GM21737 (cell line): ENCODE measurements around the gene GDI1.

ENCODE experiments used
- ATAC-seq: cut with Tn5 transposase; IDR thresholded peaks from one replicate; pipeline ENCODE4 v1.9.1; 2021; ENCODE audit warnings: mild to moderate bottlenecking, moderate library complexity; ENCODE audit not compliant: unreplicated experiment

GDI1 gene

GRCh38 chrX:154436374-154436982 is 476 bp upstream of the GDI1 start:
- ATAC-seq = no peak

GRCh38 chrX:154437971-154438893 is 1.3 kb downstream of the GDI1 start:
- ATAC-seq = no peak

DNA sequence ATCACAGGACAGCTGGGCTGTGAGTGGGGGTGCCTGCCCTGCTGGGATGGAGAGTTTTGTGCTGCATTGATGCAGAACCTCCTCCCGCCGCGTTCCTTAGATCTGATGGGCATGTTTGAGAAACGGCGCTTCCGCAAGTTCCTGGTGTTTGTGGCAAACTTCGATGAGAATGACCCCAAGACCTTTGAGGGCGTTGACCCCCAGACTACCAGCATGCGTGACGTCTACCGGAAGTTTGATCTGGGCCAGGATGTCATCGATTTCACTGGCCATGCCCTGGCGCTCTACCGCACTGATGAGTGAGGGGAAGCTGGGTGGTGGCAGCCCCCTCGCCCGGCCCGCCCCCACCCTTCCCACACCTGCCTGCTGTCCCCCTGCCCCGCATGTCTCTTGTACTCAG is 2.9 kb downstream of the GDI1 start:
- ATAC-seq = no peak

GRCh38 chrX:154440623-154441357 is 3.8 kb downstream of the GDI1 start:
- no peak for ATAC-seq

- no peak for ATAC-seq
These were observed 4.6 kb downstream of the GDI1 start for GRCh38 chrX:154441564-154441963.

GRCh38 chrX:154441984-154442707 is 5.2 kb downstream of the GDI1 start:
- no peak for ATAC-seq

- ATAC-seq = no peak
These were observed 6.5 kb downstream of the GDI1 start for GRCh38 chrX:154443479-154443910.

DNA sequence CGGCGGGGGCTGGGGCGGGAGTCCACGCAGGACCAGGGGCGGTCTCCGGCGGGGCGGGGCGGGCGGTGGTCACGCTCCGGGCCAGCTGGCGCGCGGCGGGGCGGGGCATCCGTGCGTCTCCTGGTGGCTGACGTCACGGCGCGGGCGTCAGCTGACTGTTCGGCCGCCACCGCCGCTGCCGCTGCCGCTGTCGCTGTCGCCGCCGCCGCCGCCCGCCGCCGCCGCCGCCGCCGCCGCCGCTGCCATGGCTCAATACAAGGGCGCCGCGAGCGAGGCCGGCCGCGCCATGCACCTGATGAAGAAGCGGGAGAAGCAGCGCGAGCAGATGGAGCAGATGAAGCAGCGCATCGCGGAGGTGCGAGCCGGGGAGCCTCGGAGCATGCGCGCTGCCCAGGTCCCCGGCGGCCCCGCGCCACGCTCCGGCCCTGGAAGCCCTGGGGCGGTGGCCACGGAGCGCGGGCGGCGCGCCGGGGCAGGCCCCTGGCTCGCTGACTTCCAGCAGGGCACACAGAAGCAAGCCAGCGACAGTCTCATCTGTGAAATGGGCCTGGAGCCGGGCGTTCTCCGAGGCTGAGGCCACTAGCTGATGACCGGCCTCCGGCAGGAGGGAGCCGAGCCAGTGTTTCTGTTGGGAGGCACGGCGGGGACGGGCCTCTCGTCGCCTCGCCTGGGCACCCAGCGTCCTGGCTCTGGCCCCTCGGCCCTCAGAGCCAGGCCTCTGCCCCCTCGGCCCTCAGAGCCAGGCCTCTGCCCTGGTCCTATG is 7.2 kb downstream of the GDI1 start, which contains the start of gene FAM50A:
FAM50A (plus strand) TSS at position 150 of the 763 bp plus-strand sequence; CDS start at position 245, 95 bp downstream.
- peak; percentile 77 for ATAC-seq

DNA sequence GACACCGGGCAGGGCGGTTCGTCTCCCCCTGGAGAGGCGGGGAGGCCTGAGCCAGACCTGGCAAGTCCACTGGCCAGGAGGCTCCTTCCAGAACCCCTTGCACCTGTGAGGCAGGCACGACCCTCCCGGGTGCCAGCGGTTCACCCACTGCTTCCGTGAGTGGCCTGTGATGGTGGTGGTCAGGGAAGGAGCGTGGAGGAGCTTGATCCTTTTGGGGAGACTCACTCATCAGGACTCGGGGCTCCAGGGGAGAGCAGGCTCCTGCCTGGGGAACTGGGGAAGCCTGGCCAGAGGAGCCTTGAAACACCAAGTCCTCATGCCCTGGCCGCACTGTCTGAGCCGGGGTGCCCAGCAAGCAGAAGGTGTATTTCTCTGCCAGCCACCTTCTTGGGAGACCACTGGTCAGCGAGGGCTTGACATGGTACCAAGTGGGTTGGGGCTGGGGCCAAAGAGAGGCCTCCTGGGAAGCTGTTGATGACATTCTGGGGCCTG is 7.8 kb downstream of the GDI1 start:
- no peak for ATAC-seq

DNA sequence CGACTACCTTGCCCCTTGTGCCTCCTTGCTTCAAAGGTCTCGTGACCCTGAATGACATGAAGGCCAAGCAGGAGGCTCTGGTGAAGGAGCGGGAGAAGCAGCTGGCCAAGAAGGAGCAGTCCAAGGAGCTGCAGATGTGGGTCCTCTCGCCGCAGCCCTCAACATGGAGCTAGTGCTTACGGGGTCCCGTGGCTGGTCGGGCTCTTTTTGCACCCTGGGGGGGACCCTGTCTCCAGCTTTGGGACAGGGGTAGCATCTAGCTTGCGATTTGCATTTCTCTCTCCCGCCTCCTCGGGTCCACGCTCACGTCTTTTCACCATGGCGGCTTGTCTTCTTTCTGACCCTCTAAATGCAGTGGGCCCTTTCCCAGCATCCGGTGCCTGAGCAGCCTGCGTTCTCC is 8.8 kb downstream of the GDI1 start:
- ATAC-seq = no peak

GRCh38 chrX:154446430-154446829 is 9.5 kb downstream of the GDI1 start:
- no peak for ATAC-seq

DNA sequence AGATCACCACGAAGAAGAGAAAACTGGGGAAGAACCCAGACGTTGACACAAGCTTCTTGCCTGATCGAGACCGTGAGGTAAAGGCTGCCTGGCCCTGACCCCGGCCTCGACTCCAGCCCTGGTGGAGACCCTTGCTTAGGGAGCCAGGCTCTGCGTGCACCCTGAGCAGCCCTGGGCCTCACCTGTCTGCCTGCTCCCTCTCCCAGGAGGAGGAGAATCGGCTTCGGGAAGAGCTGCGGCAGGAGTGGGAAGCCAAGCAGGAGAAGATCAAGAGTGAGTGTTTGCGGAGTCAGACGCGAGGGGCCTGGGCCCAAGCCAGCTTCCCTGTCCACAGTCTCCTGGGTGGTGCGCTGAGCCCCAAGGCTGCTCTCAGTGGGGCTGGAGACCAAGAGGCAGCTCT is 11.5 kb downstream of the GDI1 start:
- ATAC-seq = no peak

- ATAC-seq = no peak
These were observed 12.7 kb downstream of the GDI1 start for GRCh38 chrX:154449618-154450017.

DNA sequence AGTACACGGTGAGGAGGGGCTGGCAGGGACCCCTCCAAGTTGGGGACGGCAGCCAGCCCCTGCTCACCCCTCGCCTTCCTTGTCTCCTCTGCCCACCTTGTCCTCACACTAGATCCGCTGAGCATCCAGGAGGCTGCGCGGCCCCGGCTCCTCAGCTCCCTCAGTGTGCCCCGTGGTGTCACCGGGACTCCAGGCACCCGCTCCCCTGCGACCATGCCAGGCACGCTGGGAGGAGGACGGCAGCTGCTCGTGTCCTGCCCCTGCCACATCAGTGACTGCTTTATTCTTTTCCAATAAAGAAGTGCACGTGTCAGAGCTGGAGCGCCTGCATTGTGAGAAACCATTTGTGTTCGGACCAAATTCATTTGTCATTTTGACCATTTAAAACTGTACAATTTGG is 13.4 kb downstream of the GDI1 start:
- no peak for ATAC-seq

DNA sequence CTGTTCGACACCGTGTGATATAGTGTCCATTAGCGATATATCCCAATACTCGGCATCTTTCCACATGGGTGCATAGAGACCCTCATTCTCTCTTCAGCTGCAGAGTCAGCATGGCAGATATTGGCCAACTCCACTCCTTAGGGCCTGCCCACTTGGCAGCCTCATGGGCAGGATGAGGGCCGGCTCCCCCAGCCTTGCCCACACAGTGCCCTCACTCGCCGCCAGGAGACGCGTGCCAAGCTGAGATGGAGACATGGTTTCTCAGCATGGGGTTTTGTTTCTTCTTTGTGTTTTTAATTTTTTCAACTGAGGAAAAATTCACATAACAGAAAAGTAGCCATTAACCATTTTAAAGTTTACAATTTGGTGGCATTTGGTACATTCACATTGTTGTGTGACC is 15.9 kb downstream of the GDI1 start:
- ATAC-seq = no peak

DNA sequence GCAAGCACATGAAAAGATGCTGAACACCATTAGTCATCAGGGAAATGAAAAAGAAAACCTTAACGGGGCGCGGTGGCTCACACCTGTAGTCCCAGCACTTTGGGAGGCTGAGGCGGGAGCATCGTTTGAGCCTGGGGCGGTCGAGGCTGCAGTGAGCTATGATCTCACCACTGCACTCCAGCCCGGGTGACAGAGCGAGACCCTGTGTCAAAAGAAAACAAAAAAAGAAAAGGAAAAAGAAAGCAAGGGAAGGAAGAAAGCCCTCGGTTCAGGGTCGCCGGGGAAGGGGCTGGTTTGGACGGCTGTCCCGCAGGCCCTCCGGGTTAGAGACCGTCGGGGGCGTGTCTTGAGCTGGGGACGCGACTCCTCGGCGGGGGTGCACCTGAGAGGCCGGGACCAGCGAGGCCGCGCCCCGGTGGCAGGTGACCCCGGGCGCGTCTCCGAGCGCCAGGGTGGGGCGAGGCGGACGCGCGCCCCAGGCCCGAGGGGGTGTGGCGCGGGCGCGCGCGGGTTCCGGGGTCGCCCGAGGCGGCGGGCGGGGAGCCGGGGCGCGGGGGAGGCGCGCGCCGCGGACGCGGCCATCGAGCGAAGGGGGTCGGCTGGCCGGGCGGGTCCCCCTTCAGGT is 20.6 kb downstream of the GDI1 start:
- peak; percentile 50 for ATAC-seq

DNA sequence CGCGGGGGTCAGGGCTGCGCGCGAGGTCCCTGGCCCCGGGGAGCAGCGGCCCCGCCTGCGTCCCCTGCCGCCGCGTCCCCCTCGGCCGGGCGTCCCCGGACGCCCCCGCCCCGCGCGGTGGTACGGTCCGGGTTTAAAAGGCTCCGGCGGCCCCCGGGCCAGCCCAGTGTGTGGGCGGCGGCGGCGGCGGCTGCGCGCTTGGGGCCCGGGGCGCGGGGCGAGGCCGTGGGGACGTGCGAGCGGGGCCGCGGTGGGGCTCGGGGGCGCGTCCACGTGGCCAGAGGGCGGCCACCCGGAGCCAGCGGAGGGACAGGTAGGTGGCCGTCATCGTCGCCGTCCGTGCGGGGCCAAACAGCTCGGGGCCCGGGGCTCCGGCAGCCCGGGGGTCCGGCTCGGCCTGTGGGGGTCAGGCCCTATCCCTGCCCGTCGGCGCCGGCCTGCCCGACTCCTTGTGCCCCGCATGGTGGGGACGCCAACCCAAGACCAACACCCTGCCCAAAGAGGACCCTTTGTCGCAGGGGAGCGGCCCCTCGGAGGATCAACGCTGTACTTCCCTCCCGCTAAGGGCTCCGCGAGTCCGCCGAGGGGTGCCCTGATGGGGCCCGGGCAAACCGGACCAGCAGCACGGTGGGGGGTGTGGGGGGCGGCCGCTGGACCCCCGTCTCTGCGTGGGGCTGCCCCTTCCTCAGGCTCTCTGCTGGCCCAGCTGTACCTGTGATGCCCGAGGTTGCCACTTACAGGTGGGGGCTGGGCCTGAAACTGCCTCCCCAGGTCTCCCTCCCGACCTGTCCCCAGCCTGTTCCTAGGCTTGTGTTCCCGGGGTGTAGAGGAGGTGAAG is 21.4 kb downstream of the GDI1 start, which contains the start of gene PLXNA3:
PLXNA3 (plus strand) TSS at position 166 of the 838 bp plus-strand sequence. CDS start 1,903 bp downstream, outside the sequence.
- peak; percentile 57 for ATAC-seq
